ENCODE measurements around the gene NDE1.

GRCh38 chr16:15775209-15775608, 125.2 kb downstream of the NDE1 start:
- TF ChIP-seq, protein P1, sequence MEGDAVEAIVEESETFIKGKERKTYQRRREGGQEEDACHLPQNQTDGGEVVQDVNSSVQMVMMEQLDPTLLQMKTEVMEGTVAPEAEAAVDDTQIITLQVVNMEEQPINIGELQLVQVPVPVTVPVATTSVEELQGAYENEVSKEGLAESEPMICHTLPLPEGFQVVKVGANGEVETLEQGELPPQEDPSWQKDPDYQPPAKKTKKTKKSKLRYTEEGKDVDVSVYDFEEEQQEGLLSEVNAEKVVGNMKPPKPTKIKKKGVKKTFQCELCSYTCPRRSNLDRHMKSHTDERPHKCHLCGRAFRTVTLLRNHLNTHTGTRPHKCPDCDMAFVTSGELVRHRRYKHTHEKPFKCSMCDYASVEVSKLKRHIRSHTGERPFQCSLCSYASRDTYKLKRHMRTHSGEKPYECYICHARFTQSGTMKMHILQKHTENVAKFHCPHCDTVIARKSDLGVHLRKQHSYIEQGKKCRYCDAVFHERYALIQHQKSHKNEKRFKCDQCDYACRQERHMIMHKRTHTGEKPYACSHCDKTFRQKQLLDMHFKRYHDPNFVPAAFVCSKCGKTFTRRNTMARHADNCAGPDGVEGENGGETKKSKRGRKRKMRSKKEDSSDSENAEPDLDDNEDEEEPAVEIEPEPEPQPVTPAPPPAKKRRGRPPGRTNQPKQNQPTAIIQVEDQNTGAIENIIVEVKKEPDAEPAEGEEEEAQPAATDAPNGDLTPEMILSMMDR (IDR thresholded peaks at IDR 0.05; ENCODE audit: low read depth, low read length): no peak
- TF ChIP-seq POLR2A (IDR thresholded peaks at IDR 0.05; ENCODE audit: extremely low read depth, insufficient read length) (no peak), MYC (IDR thresholded peaks at IDR 0.05; ENCODE audit: low read depth, low read length) (no peak), MAX (IDR thresholded peaks at IDR 0.05; ENCODE audit: low read depth, low read length) (no peak)
